Kidney (tissue), 14 donors: Measurements from ENCODE around the gene HPS1. TPM values are rescaled to one million over a fixed set of nuclear protein-coding genes. Genes with fewer than 3 reads are reported as not detected.

ENCODE experiments used
- DNase-seq, 5 donors: peaks; one replicate each; pipeline ENCODE4 v3.0.0-alpha.2; 2013 to 2020
- FAIRE-seq: peaks from 2 replicates; lab custom pipeline; 2012; peaks lifted over from hg19 to GRCh38; lab: Jason Lieb, UNC
- H3K27ac ChIP-seq, 2 donors: one replicate each; pipeline ENCODE4 v1.7.0; 2013; ENCODE audit warnings: low read depth in 2 of 2, low read length in 2 of 2, inconsistent platforms in 1 of 2
- H3K27me3 ChIP-seq: one replicate; pipeline ENCODE4 v1.7.1; 2013; ENCODE audit warnings: low read length, inconsistent platforms; ENCODE audit not compliant: control insufficient read depth, insufficient read depth
- H3K36me3 ChIP-seq, 3 donors: one replicate each; pipeline versions ENCODE4 v1.7.0 to v1.7.1; 2013; ENCODE audit warnings: low read length in 3 of 3, control low read depth in 1 of 3, inconsistent platforms in 1 of 3; ENCODE audit not compliant: insufficient read depth in 3 of 3, control insufficient read depth in 2 of 3
- H3K4me1 ChIP-seq, 3 donors: one replicate each; pipeline versions ENCODE4 v1.7.0 to v1.7.1; 2013; ENCODE audit warnings: low read length in 3 of 3, inconsistent platforms in 1 of 3, low read depth in 1 of 3; ENCODE audit not compliant: control insufficient read depth in 2 of 3, insufficient read depth in 2 of 3
- H3K4me3 ChIP-seq, 3 donors: one replicate each; pipeline versions ENCODE4 v1.7.0 to v1.8.1; 2013; ENCODE audit warnings: low read length in 3 of 3, control low read depth in 1 of 3, inconsistent platforms in 1 of 3
- H3K9ac ChIP-seq, 3 donors: one replicate each; pipeline versions ENCODE4 v1.7.0 to v1.7.1; 2013; ENCODE audit warnings: low read length in 3 of 3, control low read depth in 1 of 3, inconsistent platforms in 1 of 3
- H3K9me3 ChIP-seq, 3 donors: one replicate each; pipeline versions ENCODE4 v1.7.0 to v1.7.1; 2013; ENCODE audit warnings: low read length in 3 of 3, control low read depth in 1 of 3, inconsistent platforms in 1 of 3; ENCODE audit not compliant: control insufficient read depth in 2 of 3, insufficient read depth in 1 of 3
- CTCF ChIP-seq: IDR thresholded peaks from 3 replicates; pipeline ENCODE4 v1.5.1; 2012; ENCODE audit warnings: mild to moderate bottlenecking, moderate library complexity, borderline replicate concordance; ENCODE audit not compliant: insufficient read depth; ENCODE audit errors: extremely low read depth
- intact Hi-C: fragments of 100-400 bp; cut with DNase I; formaldehyde crosslinking; loops from one replicate; pipeline ENCODE4 v1.11.1; 2022
- polyA plus RNA-seq: library from polyadenylated mRNA; stranded (reverse); fragments of 350-450 nt; fragmentation: Illumina TruSeq; extraction: RNeasy Lipid Tissue Mini Kit (QIAGEN cat#74804); gene quantifications from one replicate; pipeline ENCODE4 v1.2.3, GENCODE V29; 2014; ENCODE audit warnings: low read depth, low replicate concordance; ENCODE audit not compliant: insufficient read depth
- total RNA-seq: library from RNA; stranded (reverse); fragmentation: NEBNext Ultra II Directional; extraction: Animal tissue kit (Norgen Biotek cat#: 25700); gene quantifications from one replicate; pipeline ENCODE4 v1.2.1, GENCODE V29; 2021
- donor health status: control.
- donor health status: control.
- donor health status: control.
- donor health status: control.
- donor health status: control.
- donor health status: DM: yes; HTN: yes; CAD: no.
- donor health status: Normal renal cell carcinoma (clear cell type).

HPS1 gene
- total and polyA plus RNA-seq, 2 donors from 2014 or later, result 42.7 to 63.3 TPM

- no peak overlapping the region for H3K4me3 ChIP-seq
- DNase-seq (no peak), FAIRE-seq (no peak)
- intact Hi-C loops, result no loop called here
- H3K9me3 ChIP-seq, result no peaks in the 10 kb centered on the region
- H3K36me3 ChIP-seq, result no peaks in the 10 kb centered on the region
- TF ChIP-seq CTCF, result no peak
- no peaks in the 10 kb centered on the region for H3K27me3 ChIP-seq
- peaks cover 0 to 2% (median 0%) of the 10 kb centered on the region in 3 donors for H3K4me1 ChIP-seq
- H3K9ac ChIP-seq, result no peak overlapping the region
- no peak overlapping the region for H3K27ac ChIP-seq
Observed at GRCh38 chr10:98373260-98374040, 73.3 kb downstream of the HPS1 start.

- H3K9me3 ChIP-seq, result no peaks in the 10 kb centered on the region
Observed at GRCh38 chr10:98370831-98371820, 75.6 kb downstream of the HPS1 start.

GRCh38 chr10:98369801-98370200, 76.9 kb downstream of the HPS1 start:
- H3K36me3 ChIP-seq, result no peaks in the 10 kb centered on the region
- intact Hi-C loops, result no loop called here
- H3K9ac ChIP-seq, result no peak overlapping the region
- no peaks in the 10 kb centered on the region for H3K9me3 ChIP-seq
- FAIRE-seq, result no peak
- H3K4me3 ChIP-seq, result no peak overlapping the region
- no peak overlapping the region for H3K27ac ChIP-seq
- no peak for DNase-seq
- no peaks in the 10 kb centered on the region for H3K27me3 ChIP-seq
- H3K4me1 ChIP-seq, result no peaks in the 10 kb centered on the region
- no peak for TF ChIP-seq CTCF

More at GRCh38 chr10:98370831-98371820, 75.6 kb downstream of the HPS1 start:
- no peak overlapping the region for H3K9ac ChIP-seq
- no peaks in the 10 kb centered on the region for H3K36me3 ChIP-seq
- H3K27ac ChIP-seq, result no peak overlapping the region
- DNase-seq, result no peak
- H3K4me3 ChIP-seq, result no peak overlapping the region
- no peaks in the 10 kb centered on the region for H3K27me3 ChIP-seq
- no peaks in the 10 kb centered on the region for H3K4me1 ChIP-seq
- intact Hi-C loops, result no loop called here
- no peak for FAIRE-seq
- TF ChIP-seq CTCF, result no peak
